ENCODE results near the gene ZGLP1.

ZGLP1 gene

GRCh38 chr19:10333758-10334587 is 24.4 kb upstream of the ZGLP1 start:
- no peak for TF ChIP-seq CTCF (IDR thresholded peaks at IDR 0.05; ENCODE audit: control insufficient read depth, extremely low read depth, insufficient read depth)
- peak overlapping the region; percentile 91 for H3K4me3 ChIP-seq (ENCODE audit: low read depth, low read length)
- DNase-seq (ENCODE audit: low read depth) = no peak

- TF ChIP-seq CTCF (IDR thresholded peaks at IDR 0.05; ENCODE audit: control insufficient read depth, extremely low read depth, insufficient read depth) = no peak
- DNase-seq (ENCODE audit: low read depth) = peak; percentile 90
- peak within 1 kb of the TSS; percentile 91 for H3K4me3 ChIP-seq (ENCODE audit: low read depth, low read length)
Measured at GRCh38 chr19:10332965-10333757, 23.5 kb upstream of the ZGLP1 start, which contains the start of gene RAVER1. Gene RAVER1 (minus strand): TSS chr19:10333529. CDS start chr19:10333507, 22 bp downstream.

- peak overlapping the region; percentile 91 for H3K4me3 ChIP-seq (ENCODE audit: low read depth, low read length)
- DNase-seq (ENCODE audit: low read depth) = no peak
- TF ChIP-seq CTCF (IDR thresholded peaks at IDR 0.05; ENCODE audit: control insufficient read depth, extremely low read depth, insufficient read depth) = no peak
Measured at GRCh38 chr19:10332158-10332964, 22.7 kb upstream of the ZGLP1 start.

- no peak for TF ChIP-seq CTCF (IDR thresholded peaks at IDR 0.05; ENCODE audit: control insufficient read depth, extremely low read depth, insufficient read depth)
- no peak overlapping the region for H3K4me3 ChIP-seq (ENCODE audit: low read depth, low read length)
- DNase-seq (ENCODE audit: low read depth) = no peak
Measured at GRCh38 chr19:10329555-10329954, 19.9 kb upstream of the ZGLP1 start.

- DNase-seq (ENCODE audit: low read depth) = no peak
- no peak overlapping the region for H3K4me3 ChIP-seq (ENCODE audit: low read depth, low read length)
- TF ChIP-seq CTCF (IDR thresholded peaks at IDR 0.05; ENCODE audit: control insufficient read depth, extremely low read depth, insufficient read depth) = no peak
Measured at GRCh38 chr19:10328558-10329429, 19.2 kb upstream of the ZGLP1 start.

- TF ChIP-seq CTCF (IDR thresholded peaks at IDR 0.05; ENCODE audit: control insufficient read depth, extremely low read depth, insufficient read depth) = no peak
- H3K4me3 ChIP-seq (ENCODE audit: low read depth, low read length) = no peak overlapping the region
- DNase-seq (ENCODE audit: low read depth) = no peak
Measured at GRCh38 chr19:10327793-10328192, 18.2 kb upstream of the ZGLP1 start.
